ENCODE data around the gene PFKFB3.

The PFKFB3 gene

GRCh38 chr10:6273351-6273750 is 70.6 kb downstream of the PFKFB3 start:
- no peaks in the 10 kb centered on the region for H4K20me1 ChIP-seq (ENCODE audit: insufficient read depth, low read length)
- no peaks in the 10 kb centered on the region for H3K4me1 ChIP-seq (ENCODE audit: low read length)
- DNase-seq = no peak
- no peak for TF ChIP-seq EZH2phosphoT487 (IDR thresholded peaks at IDR 0.05; ENCODE audit: low read length)
- no peak for TF ChIP-seq CTCF (IDR thresholded peaks at IDR 0.05; ENCODE audit: low read length)
- TF ChIP-seq EZH2 (optimal IDR thresholded peaks at IDR 0.05; ENCODE audit: low read depth, low read length) = no peak
- no peaks in the 10 kb centered on the region for H3K9me3 ChIP-seq (replicated peaks; ENCODE audit: insufficient read depth, low read length)
- no peak overlapping the region for H2AFZ ChIP-seq (ENCODE audit: low read length)
- H3F3A ChIP-seq (ENCODE audit: insufficient read depth, low read length) = no peaks in the 10 kb centered on the region
- no peaks in the 10 kb centered on the region for H3K27me3 ChIP-seq (replicated peaks; ENCODE audit: insufficient read depth, low read length)
- H3K4me3 ChIP-seq (ENCODE audit: low read length) = no peak overlapping the region
- H3K9me2 ChIP-seq (replicated peaks; ENCODE audit: insufficient read depth, low read length) = no peaks in the 10 kb centered on the region
- no peaks in the 10 kb centered on the region for H3K36me3 ChIP-seq (replicated peaks; ENCODE audit: insufficient read depth, low read length)
- H3K79me2 ChIP-seq (ENCODE audit: low read length) = no peaks in the 10 kb centered on the region
- H3K27ac ChIP-seq (ENCODE audit: low read length) = no peak overlapping the region
- no peak overlapping the region for H3K9ac ChIP-seq (ENCODE audit: low read length)
- H3K4me2 ChIP-seq (ENCODE audit: low read depth, low read length) = no peak overlapping the region

- TF ChIP-seq EZH2phosphoT487 (IDR thresholded peaks at IDR 0.05; ENCODE audit: low read length) (no peak), CTCF (IDR thresholded peaks at IDR 0.05; ENCODE audit: low read length) (no peak), EZH2 (optimal IDR thresholded peaks at IDR 0.05; ENCODE audit: low read depth, low read length) (no peak)
- H3K79me2 ChIP-seq (ENCODE audit: low read length) = no peaks in the 10 kb centered on the region
- no peak for DNase-seq
- no peak overlapping the region for H3K9ac ChIP-seq (ENCODE audit: low read length)
- no peak overlapping the region for H3K4me2 ChIP-seq (ENCODE audit: low read depth, low read length)
- H3F3A ChIP-seq (ENCODE audit: insufficient read depth, low read length) = no peaks in the 10 kb centered on the region
- H3K9me3 ChIP-seq (replicated peaks; ENCODE audit: insufficient read depth, low read length) = no peaks in the 10 kb centered on the region
- no peaks in the 10 kb centered on the region for H3K9me2 ChIP-seq (replicated peaks; ENCODE audit: insufficient read depth, low read length)
- H3K27me3 ChIP-seq (replicated peaks; ENCODE audit: insufficient read depth, low read length) = no peaks in the 10 kb centered on the region
- H2AFZ ChIP-seq (ENCODE audit: low read length) = no peak overlapping the region
- no peak overlapping the region for H3K27ac ChIP-seq (ENCODE audit: low read length)
- no peaks in the 10 kb centered on the region for H3K4me1 ChIP-seq (ENCODE audit: low read length)
- H4K20me1 ChIP-seq (ENCODE audit: insufficient read depth, low read length) = no peaks in the 10 kb centered on the region
- H3K4me3 ChIP-seq (ENCODE audit: low read length) = no peak overlapping the region
- no peaks in the 10 kb centered on the region for H3K36me3 ChIP-seq (replicated peaks; ENCODE audit: insufficient read depth, low read length)
Measured at GRCh38 chr10:6274040-6274439, 71.3 kb downstream of the PFKFB3 start.

GRCh38 chr10:6274484-6274883 is 71.8 kb downstream of the PFKFB3 start:
- TF ChIP-seq EZH2 (optimal IDR thresholded peaks at IDR 0.05; ENCODE audit: low read depth, low read length) = no peak
- TF ChIP-seq EZH2phosphoT487 (IDR thresholded peaks at IDR 0.05; ENCODE audit: low read length) = no peak
- TF ChIP-seq CTCF (IDR thresholded peaks at IDR 0.05; ENCODE audit: low read length) = no peak
- DNase-seq = no peak
- H2AFZ ChIP-seq (ENCODE audit: low read length) = no peak overlapping the region
- H3K4me1 ChIP-seq (ENCODE audit: low read length) = no peaks in the 10 kb centered on the region
- H3K27me3 ChIP-seq (replicated peaks; ENCODE audit: insufficient read depth, low read length) = no peaks in the 10 kb centered on the region
- H3F3A ChIP-seq (ENCODE audit: insufficient read depth, low read length) = no peaks in the 10 kb centered on the region
- no peaks in the 10 kb centered on the region for H3K36me3 ChIP-seq (replicated peaks; ENCODE audit: insufficient read depth, low read length)
- no peak overlapping the region for H3K9ac ChIP-seq (ENCODE audit: low read length)
- no peaks in the 10 kb centered on the region for H3K9me2 ChIP-seq (replicated peaks; ENCODE audit: insufficient read depth, low read length)
- no peak overlapping the region for H3K4me2 ChIP-seq (ENCODE audit: low read depth, low read length)
- H4K20me1 ChIP-seq (ENCODE audit: insufficient read depth, low read length) = no peaks in the 10 kb centered on the region
- H3K79me2 ChIP-seq (ENCODE audit: low read length) = no peaks in the 10 kb centered on the region
- no peaks in the 10 kb centered on the region for H3K9me3 ChIP-seq (replicated peaks; ENCODE audit: insufficient read depth, low read length)
- H3K4me3 ChIP-seq (ENCODE audit: low read length) = no peak overlapping the region
- no peak overlapping the region for H3K27ac ChIP-seq (ENCODE audit: low read length)
